Measurements from ENCODE around the gene PPARA.
"Not testable (repeated sequence)": the region's sequence is repeated elsewhere in the genome, so short reads cannot be mapped to it uniquely, and the experiment has no call there.

Gene PPARA

GRCh38 chr22:46127556-46127955, 22.8 kb upstream of the PPARA start:
- DNase-seq, result no peak

- no peak for DNase-seq
Measured at GRCh38 chr22:46128606-46129005, 21.7 kb upstream of the PPARA start.

GRCh38 chr22:46129390-46130041, 20.8 kb upstream of the PPARA start:
- DNase-seq, result no peak

- DNase-seq, result no peak
Measured at GRCh38 chr22:46131151-46131587, 19.2 kb upstream of the PPARA start.

- not testable (repeated sequence) for DNase-seq
Measured at GRCh38 chr22:46132193-46132829, 18.0 kb upstream of the PPARA start.

- no peak for DNase-seq
Measured at GRCh38 chr22:46132830-46133587, 17.3 kb upstream of the PPARA start.

GRCh38 chr22:46133588-46133855, 16.8 kb upstream of the PPARA start:
- DNase-seq, result no peak

- no peak for DNase-seq
Measured at GRCh38 chr22:46134111-46134705, 16.1 kb upstream of the PPARA start.

GRCh38 chr22:46135611-46136485, 14.5 kb upstream of the PPARA start:
- DNase-seq, result no peak

GRCh38 chr22:46136486-46137217, 13.7 kb upstream of the PPARA start:
- DNase-seq, result no peak

- DNase-seq, result no peak
Measured at GRCh38 chr22:46137218-46137766, 13.0 kb upstream of the PPARA start.

- DNase-seq, result no peak
Measured at GRCh38 chr22:46138058-46138797, 12.1 kb upstream of the PPARA start.

GRCh38 chr22:46139417-46139816, 10.9 kb upstream of the PPARA start:
- DNase-seq, result not testable (repeated sequence)

GRCh38 chr22:46139895-46140350, 10.4 kb upstream of the PPARA start:
- DNase-seq, result no peak

- DNase-seq, result no peak
Measured at GRCh38 chr22:46140989-46141928, 9.1 kb upstream of the PPARA start.

GRCh38 chr22:46142548-46143490, 7.5 kb upstream of the PPARA start:
- no peak for DNase-seq

- no peak for DNase-seq
Measured at GRCh38 chr22:46143491-46144147, 6.7 kb upstream of the PPARA start.

GRCh38 chr22:46145361-46145851, 4.9 kb upstream of the PPARA start:
- DNase-seq, result no peak
